PFSK-1 (cell line): Measurements from ENCODE around the gene MED8.

ENCODE experiments used
- FOXP2 ChIP-seq: optimal IDR thresholded peaks from 2 replicates; pipeline ENCODE3; 2011; ENCODE audit warnings: borderline replicate concordance, control low read depth, inconsistent platforms; ENCODE audit not compliant: insufficient read depth; ENCODE audit errors: extremely low read length, extremely low read depth
- POLR2AphosphoS5 ChIP-seq: IDR thresholded peaks from 2 replicates; pipeline ENCODE4 v1.6.1; 2012; ENCODE audit warnings: low read depth, mild to moderate bottlenecking, control low read depth, low read length, moderate library complexity
- SIN3A ChIP-seq: IDR thresholded peaks from 2 replicates; pipeline ENCODE4 v1.6.1; 2012; ENCODE audit warnings: mild to moderate bottlenecking, low read length, moderate library complexity, borderline replicate concordance; ENCODE audit not compliant: insufficient read depth
- TAF1 ChIP-seq: IDR thresholded peaks from 2 replicates; pipeline ENCODE4 v1.6.1; 2012; ENCODE audit warnings: low read length, control low read depth, borderline replicate concordance; ENCODE audit not compliant: insufficient read depth
- TF ChIP-seq, protein P1 (sequence below), 2 experiments: IDR thresholded peaks; 2 replicates each; pipeline versions ENCODE4 v1.6.1 to v1.8.0; 2011 to 2012; ENCODE audit warnings: low read depth in 2 of 2, low read length in 2 of 2, control low read depth in 1 of 2, inconsistent platforms in 1 of 2, mild to moderate bottlenecking in 1 of 2, moderate library complexity in 1 of 2; ENCODE audit not compliant: insufficient read depth in 1 of 2

Gene MED8

DNA sequence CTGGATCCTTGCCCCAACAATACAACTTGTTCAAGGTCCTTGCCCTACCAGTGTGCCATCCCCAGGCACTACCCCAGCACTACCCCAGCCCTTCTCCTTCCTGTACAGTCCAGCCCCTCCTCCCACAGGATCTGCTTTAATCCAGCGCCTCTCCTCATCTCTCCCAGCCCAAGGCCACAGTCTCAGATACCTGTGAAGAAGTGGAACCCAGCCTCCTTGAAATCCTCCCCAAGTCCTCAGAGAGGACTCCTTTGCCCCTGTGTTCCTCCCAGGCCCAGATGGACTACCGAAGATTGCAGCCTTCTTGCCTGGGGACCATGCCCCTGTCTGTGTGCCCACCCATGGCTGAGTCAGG is 37.3 kb downstream of the MED8 start:
- TF ChIP-seq SIN3A (no peak), TAF1 (no peak)
- TF ChIP-seq, protein P1, sequence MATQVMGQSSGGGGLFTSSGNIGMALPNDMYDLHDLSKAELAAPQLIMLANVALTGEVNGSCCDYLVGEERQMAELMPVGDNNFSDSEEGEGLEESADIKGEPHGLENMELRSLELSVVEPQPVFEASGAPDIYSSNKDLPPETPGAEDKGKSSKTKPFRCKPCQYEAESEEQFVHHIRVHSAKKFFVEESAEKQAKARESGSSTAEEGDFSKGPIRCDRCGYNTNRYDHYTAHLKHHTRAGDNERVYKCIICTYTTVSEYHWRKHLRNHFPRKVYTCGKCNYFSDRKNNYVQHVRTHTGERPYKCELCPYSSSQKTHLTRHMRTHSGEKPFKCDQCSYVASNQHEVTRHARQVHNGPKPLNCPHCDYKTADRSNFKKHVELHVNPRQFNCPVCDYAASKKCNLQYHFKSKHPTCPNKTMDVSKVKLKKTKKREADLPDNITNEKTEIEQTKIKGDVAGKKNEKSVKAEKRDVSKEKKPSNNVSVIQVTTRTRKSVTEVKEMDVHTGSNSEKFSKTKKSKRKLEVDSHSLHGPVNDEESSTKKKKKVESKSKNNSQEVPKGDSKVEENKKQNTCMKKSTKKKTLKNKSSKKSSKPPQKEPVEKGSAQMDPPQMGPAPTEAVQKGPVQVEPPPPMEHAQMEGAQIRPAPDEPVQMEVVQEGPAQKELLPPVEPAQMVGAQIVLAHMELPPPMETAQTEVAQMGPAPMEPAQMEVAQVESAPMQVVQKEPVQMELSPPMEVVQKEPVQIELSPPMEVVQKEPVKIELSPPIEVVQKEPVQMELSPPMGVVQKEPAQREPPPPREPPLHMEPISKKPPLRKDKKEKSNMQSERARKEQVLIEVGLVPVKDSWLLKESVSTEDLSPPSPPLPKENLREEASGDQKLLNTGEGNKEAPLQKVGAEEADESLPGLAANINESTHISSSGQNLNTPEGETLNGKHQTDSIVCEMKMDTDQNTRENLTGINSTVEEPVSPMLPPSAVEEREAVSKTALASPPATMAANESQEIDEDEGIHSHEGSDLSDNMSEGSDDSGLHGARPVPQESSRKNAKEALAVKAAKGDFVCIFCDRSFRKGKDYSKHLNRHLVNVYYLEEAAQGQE (IDR thresholded peaks at IDR 0.05; ENCODE audit: insufficient read depth in 1 of 2, low read depth in 2 of 2, low read length in 2 of 2) = no peak

DNA sequence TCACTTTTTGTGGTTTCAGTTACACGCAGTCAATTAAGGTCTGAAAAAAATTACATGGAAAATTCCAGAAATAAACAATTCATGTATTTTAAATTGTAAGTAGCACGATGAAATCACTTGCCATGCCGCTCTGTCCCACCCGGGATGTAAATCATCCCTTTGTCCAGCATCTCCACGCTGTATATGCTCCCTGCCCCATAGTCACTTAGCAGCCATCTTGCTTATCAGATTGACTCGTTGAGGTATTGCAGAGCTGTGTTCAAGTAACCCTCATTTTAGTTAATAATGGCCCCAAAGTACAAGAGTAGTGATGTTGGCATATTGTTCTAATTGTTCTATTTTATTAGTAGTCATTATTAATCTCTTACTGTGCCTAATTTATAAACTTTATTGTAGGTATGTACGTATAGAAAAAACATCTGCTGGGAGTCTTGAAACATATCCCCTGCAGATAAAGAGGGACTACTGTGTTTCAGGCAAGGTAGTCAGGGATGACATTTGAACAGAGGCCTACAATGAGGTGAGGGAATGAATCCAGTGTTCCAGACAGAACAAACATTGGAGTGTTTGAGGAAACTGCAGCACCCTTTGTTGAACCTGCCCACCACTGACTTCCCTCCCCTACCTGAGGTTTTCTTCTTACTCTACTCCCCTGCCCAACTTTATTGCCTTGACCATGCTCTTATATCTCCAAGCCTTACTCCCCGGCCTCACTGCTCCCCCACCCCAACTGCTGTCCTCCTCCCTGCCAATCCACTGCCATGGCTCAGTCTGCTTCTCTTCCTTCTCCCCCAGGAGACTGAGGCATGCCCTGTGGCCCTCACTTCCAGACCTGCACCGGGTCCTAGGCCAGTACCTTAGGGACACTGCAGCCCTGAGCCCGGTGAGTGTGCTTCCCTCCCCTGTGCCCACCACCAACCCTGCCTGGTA is 37.9 kb downstream of the MED8 start:
- TF ChIP-seq, protein P1 (IDR thresholded peaks at IDR 0.05; ENCODE audit: insufficient read depth in 1 of 2, low read depth in 2 of 2, low read length in 2 of 2) = no peak
- TF ChIP-seq TAF1 (no peak), POLR2AphosphoS5 (no peak), SIN3A (no peak), FOXP2 (no peak)

DNA sequence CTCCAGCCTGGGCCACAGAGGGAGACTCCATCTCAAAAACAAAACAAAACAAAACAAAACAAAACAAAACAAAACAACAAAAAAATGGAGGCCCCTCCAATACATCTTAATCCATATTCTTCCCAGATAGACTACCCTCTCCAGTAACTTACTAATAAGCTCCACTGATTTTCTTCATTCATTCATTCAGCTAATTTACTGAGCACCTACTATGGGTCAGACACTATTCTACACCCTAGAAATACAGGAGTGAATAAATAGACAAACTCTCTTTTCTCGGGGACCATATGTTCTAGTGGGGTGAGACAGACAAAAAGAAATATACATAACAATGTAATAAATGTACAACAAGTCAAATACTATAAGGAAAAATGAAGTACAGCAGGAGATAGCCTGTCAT is 38.6 kb downstream of the MED8 start:
- no peak for TF ChIP-seq FOXP2
- no peak for TF ChIP-seq TAF1
- no peak for TF ChIP-seq SIN3A
- no peak for TF ChIP-seq POLR2AphosphoS5
- TF ChIP-seq, protein P1 (IDR thresholded peaks at IDR 0.05; ENCODE audit: insufficient read depth in 1 of 2, low read depth in 2 of 2, low read length in 2 of 2) = no peak

GRCh38 chr1:43349594-43350306 is 39.9 kb downstream of the MED8 start:
- TF ChIP-seq SIN3A = no peak
- TF ChIP-seq, protein P1 (IDR thresholded peaks at IDR 0.05; ENCODE audit: insufficient read depth in 1 of 2, low read depth in 2 of 2, low read length in 2 of 2) = no peak
- no peak for TF ChIP-seq TAF1
- TF ChIP-seq FOXP2 = no peak
- no peak for TF ChIP-seq POLR2AphosphoS5
